ENCODE data around the gene ACSM4. TPM values are rescaled to one million over a fixed set of nuclear protein-coding genes. Genes with fewer than 3 reads are reported as not detected.

The ACSM4 gene, protein sequence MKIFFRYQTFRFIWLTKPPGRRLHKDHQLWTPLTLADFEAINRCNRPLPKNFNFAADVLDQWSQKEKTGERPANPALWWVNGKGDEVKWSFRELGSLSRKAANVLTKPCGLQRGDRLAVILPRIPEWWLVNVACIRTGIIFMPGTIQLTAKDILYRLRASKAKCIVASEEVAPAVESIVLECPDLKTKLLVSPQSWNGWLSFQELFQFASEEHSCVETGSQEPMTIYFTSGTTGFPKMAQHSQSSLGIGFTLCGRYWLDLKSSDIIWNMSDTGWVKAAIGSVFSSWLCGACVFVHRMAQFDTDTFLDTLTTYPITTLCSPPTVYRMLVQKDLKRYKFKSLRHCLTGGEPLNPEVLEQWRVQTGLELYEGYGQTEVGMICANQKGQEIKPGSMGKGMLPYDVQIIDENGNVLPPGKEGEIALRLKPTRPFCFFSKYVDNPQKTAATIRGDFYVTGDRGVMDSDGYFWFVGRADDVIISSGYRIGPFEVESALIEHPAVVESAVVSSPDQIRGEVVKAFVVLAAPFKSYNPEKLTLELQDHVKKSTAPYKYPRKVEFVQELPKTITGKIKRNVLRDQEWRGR
- total RNA-seq, result not detected in 2 replicates

DNA sequence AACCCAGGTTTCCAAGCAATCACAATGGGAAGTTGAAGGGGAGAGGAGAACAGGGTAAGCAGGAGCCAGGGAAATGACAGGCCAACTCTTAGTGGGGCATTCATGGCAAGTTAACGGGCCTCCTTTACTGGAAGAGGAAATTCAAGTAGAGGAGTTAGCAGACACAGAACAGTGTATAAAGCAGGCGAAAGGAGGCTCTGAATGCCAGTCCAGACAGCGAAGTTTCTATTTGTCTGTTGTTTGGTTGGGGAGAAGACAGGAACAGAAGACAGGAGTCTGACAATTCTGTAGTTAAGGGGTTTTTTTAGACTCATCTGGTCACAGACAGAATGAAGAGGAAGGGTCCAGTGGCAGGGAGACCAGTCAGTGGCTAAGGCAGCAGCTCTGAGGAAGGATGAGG lies at the start of gene ACSM4:
Gene ACSM4, plus strand, starts transcription at position 301 of the 400 bp plus-strand sequence. CDS start 260 bp downstream, outside the sequence.
- no peak for DNase-seq (ENCODE audit: low read depth)
- Histone ChIP-seq H3K27me3 (ENCODE audit: control insufficient read depth, insufficient read depth, low read length) (no peaks in the 10 kb centered on the region), H3K36me3 (ENCODE audit: control insufficient read depth, insufficient read depth, low read length) (no peaks in the 10 kb centered on the region), H3K4me3 (ENCODE audit: low read depth, low read length) (no peak within 1 kb of the TSS)
- TF ChIP-seq, protein P1, sequence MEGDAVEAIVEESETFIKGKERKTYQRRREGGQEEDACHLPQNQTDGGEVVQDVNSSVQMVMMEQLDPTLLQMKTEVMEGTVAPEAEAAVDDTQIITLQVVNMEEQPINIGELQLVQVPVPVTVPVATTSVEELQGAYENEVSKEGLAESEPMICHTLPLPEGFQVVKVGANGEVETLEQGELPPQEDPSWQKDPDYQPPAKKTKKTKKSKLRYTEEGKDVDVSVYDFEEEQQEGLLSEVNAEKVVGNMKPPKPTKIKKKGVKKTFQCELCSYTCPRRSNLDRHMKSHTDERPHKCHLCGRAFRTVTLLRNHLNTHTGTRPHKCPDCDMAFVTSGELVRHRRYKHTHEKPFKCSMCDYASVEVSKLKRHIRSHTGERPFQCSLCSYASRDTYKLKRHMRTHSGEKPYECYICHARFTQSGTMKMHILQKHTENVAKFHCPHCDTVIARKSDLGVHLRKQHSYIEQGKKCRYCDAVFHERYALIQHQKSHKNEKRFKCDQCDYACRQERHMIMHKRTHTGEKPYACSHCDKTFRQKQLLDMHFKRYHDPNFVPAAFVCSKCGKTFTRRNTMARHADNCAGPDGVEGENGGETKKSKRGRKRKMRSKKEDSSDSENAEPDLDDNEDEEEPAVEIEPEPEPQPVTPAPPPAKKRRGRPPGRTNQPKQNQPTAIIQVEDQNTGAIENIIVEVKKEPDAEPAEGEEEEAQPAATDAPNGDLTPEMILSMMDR (IDR thresholded peaks at IDR 0.05; ENCODE audit: insufficient read depth, low read length, poor library complexity, severe bottlenecking), result no peak

DNA sequence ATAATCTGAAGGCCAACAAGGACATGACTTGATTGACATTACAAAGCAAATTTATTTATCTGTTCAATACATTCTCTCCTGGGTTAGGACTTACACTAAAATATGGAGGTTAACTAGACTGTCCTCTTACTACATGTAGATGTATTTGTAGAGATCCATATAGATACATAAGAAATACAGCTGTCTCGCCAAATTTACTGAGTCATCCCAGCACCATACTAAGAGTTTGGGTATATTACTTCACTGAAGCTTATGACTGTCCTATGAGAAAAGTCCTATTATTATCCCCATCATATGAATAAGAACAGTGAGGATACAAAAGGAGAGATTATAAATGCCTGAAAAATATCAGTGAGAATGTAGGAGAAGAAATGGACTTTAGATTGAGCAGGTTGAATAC lies 44.8 kb upstream of the ACSM4 start:
- Histone ChIP-seq H3K4me3 (ENCODE audit: low read depth, low read length) (no peak overlapping the region), H3K36me3 (ENCODE audit: control insufficient read depth, insufficient read depth, low read length) (no peaks in the 10 kb centered on the region), H3K27me3 (ENCODE audit: control insufficient read depth, insufficient read depth, low read length) (no peaks in the 10 kb centered on the region)
- no peak for DNase-seq (ENCODE audit: low read depth)
- TF ChIP-seq, protein P1 (IDR thresholded peaks at IDR 0.05; ENCODE audit: insufficient read depth, low read length, poor library complexity, severe bottlenecking), result no peak

DNA sequence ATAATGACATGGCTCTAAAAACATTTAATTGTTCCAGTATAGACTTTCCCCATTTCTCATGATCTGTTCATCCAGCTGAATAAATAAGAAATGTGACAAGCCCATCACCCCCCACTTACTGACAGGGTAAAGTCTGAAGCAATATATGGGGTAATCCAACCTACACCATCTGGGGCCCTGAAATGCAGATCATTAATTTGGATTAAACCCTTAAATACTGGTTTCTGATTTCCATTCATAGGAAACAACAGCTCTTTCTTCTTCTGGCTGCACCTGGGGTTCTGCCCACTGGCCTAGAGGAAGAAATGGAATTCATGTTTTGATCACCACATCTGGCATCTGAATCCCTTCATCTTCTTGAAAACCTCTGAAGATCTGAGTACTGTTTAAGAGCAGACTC lies 39.3 kb upstream of the ACSM4 start:
- H3K4me3 ChIP-seq (ENCODE audit: low read depth, low read length), result no peak overlapping the region
- no peaks in the 10 kb centered on the region for H3K36me3 ChIP-seq (ENCODE audit: control insufficient read depth, insufficient read depth, low read length)
- TF ChIP-seq, protein P1 (IDR thresholded peaks at IDR 0.05; ENCODE audit: insufficient read depth, low read length, poor library complexity, severe bottlenecking), result no peak
- no peaks in the 10 kb centered on the region for H3K27me3 ChIP-seq (ENCODE audit: control insufficient read depth, insufficient read depth, low read length)
- DNase-seq (ENCODE audit: low read depth), result no peak

DNA sequence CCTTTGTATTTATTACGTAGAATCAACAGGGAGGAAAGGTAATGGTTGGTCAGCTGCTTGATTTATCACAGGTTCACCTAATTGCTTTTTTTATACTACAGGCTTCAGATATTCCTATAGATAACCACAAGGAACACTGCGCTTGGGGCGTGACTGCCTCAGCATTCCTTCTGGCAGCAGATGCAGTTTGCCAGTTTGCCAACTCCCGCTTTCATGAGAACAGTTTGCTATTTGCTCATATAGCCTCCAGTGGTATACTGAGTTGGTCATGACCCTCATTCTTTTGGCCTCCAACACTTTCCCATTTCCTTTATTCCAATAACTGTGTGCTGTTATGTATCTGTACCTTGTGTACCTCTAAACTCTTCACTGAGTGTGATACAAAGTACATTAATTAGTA lies 38.6 kb upstream of the ACSM4 start:
- H3K4me3 ChIP-seq (ENCODE audit: low read depth, low read length), result no peak overlapping the region
- DNase-seq (ENCODE audit: low read depth), result no peak
- no peaks in the 10 kb centered on the region for H3K36me3 ChIP-seq (ENCODE audit: control insufficient read depth, insufficient read depth, low read length)
- no peaks in the 10 kb centered on the region for H3K27me3 ChIP-seq (ENCODE audit: control insufficient read depth, insufficient read depth, low read length)
- TF ChIP-seq, protein P1 (IDR thresholded peaks at IDR 0.05; ENCODE audit: insufficient read depth, low read length, poor library complexity, severe bottlenecking), result no peak

DNA sequence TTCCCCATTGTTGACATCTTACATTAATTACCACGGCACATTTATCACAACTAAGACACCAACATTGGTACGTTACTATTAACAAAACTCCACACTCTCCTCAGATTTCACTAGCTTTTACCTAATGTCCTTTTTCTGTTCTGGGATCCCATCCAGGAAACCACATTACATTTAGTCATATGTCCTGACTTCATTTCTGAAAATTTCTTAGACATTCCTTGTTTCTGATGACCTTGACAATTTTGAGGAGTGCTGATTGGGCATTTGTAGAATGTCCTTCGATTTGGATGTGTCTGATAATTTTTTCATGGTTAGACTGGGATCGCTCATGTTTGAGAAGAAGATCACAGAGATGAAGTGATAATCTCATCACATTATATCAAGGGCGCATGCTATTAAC lies 34.6 kb upstream of the ACSM4 start:
- no peaks in the 10 kb centered on the region for H3K27me3 ChIP-seq (ENCODE audit: control insufficient read depth, insufficient read depth, low read length)
- no peak overlapping the region for H3K4me3 ChIP-seq (ENCODE audit: low read depth, low read length)
- no peaks in the 10 kb centered on the region for H3K36me3 ChIP-seq (ENCODE audit: control insufficient read depth, insufficient read depth, low read length)
- TF ChIP-seq, protein P1 (IDR thresholded peaks at IDR 0.05; ENCODE audit: insufficient read depth, low read length, poor library complexity, severe bottlenecking), result no peak
- no peak for DNase-seq (ENCODE audit: low read depth)
